Activated CD4-positive, alpha-beta T cell treated with anti-CD3 and anti-CD28 coated beads, Interleukin-2, amount 50 U/mL, for 16 hours (primary cell): Measurements from ENCODE around the gene OTUD7B.
A peak's percentile ranks its signal among the peaks of the same experiment; 100 is the strongest.
"Not testable (repeated sequence)": the region's sequence is repeated elsewhere in the genome, so short reads cannot be mapped to it uniquely, and the experiment has no call there.

Source experiments
- DNase-seq: peaks from one replicate; pipeline ENCODE4 v3.0.0-alpha.2; 2020

The OTUD7B gene

DNA sequence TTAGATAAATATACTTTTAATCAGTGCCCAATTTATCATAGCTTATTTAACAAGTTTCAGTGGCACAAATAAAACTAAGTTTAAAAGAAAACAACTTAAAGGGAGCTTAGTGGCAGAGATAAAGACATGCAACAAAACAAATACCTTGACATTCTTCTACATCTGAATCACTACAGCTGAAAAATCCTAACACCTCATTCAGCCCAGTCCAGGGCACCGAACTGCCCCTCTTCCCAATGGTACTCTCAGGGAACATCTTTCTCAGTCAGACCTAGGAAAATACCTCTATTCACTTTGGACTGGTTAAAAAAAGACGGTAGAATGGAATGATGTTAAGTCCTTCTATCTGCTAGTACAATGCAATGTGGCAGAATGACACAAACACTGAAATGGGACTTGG lies 8.3 kb downstream of the OTUD7B start:
- no peak for DNase-seq

DNA sequence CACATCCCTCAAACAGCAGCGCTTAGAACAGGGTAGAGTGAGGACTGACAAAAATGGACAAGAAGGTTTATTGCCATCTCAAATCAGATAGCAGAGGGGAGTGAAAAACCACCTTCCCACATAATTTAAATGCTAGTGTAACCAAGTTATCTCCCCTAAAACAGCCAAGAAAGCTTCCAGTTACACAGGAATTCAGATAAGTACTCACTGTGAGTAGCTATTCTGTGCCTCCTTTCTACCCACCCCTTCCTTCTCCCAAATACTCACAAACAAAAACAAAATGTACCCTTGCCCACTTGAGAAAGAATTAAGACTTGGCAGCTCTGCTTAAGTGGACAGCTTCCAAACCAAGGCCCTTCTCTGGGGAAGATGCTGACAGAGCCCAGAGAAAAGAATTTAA lies 9.1 kb downstream of the OTUD7B start:
- DNase-seq: no peak

DNA sequence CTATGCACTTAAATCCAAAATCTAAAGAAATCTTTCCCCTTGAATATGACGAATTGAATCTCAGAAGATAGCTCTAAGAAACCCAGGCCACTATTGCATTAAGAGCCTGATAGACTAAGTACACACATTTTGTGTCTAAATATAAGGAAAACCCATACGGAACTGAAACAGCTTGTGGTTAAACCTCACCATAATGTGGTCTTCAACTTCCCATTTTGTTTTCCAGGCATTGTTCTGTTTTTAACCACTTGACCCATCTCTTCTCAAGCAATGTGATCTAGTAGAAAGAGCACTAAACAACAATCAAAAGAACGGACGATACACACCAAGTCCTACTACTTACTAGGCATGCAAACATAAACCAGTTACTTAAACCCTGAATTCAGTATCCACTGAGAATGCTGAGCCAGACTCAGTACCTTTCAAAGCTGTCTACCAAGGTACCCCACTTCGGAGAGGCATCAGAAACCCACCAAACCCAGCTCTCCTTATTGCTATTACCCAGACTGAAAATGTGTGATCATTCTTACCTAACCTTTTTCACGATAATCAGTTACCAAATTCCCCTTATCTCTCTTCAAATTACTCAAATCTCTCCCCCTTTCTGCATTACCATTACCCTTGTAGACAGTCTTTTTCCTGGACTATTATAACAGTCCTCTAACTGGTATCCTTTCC lies 12.8 kb downstream of the OTUD7B start:
- peak; percentile 50 for DNase-seq

DNA sequence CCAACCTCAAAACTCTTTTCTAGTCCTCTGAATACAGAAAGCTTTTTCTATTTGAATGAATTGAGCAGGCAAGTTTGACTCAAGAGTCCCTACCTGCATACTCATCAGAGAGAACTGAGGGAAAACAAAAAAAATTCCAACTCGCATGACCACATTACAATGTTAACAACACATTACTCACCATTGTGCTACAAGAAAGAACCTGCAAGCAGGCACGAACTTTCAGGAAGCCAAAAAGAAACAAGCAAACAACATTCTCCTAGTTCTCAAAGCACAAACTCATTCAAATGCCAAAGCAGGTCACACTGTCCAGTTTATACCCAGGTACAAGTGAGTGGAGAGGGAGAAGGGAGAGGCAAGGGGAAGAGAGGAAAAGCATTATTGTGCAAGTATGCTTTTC lies 14.6 kb downstream of the OTUD7B start:
- peak; percentile 42 for DNase-seq

DNA sequence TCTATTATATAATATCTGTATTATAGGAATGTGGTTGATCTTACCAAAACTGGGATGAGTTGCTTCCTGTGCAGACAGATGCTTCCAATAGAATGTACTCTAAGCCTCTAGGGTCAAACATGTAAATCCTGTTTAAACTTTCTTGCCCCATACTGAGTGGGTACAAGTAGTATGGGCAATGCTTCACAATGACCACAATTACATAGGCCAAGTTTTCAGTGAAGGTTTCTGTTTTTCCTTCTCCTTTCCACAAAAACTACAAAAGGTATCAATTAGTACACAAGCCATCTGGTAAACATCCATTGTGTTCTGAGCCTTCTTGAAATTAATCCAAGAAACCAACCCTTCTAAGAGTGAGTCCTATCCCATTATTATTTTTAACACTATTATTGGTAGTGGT lies 16.8 kb downstream of the OTUD7B start:
- no peak for DNase-seq

DNA sequence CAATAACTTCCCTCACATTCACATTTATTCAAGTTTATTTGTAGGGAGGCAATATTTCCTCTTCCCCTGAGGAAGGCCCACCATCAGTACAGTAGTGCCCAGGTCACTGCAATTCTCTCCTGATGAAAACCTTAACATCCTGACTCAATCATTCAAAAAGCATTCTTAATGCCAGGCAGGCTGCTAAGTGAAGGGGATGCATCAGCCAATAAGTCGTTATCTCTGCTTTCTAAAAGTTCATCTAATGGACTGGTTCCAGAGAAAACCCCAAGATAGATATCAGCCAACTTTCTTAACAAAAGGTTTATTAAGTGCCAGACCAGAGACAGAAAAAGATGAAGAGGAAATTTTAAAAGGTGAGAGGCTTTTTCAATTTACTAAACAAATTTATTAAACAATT lies 17.3 kb downstream of the OTUD7B start:
- no peak for DNase-seq

DNA sequence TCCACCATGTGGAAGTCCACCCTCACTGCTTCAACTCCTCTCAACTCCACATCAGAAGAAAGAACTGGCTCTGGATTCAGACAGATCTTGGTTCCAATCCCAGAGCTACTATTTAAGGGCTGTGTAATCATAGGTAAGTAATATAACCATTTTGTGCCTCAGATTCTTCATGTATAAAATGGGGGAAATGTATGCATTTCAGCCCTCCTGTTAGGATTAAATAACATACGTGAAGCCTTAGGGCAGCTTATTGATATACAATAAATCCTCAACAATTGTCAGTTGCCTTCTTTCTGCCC lies 23.3 kb downstream of the OTUD7B start:
- no peak for DNase-seq

DNA sequence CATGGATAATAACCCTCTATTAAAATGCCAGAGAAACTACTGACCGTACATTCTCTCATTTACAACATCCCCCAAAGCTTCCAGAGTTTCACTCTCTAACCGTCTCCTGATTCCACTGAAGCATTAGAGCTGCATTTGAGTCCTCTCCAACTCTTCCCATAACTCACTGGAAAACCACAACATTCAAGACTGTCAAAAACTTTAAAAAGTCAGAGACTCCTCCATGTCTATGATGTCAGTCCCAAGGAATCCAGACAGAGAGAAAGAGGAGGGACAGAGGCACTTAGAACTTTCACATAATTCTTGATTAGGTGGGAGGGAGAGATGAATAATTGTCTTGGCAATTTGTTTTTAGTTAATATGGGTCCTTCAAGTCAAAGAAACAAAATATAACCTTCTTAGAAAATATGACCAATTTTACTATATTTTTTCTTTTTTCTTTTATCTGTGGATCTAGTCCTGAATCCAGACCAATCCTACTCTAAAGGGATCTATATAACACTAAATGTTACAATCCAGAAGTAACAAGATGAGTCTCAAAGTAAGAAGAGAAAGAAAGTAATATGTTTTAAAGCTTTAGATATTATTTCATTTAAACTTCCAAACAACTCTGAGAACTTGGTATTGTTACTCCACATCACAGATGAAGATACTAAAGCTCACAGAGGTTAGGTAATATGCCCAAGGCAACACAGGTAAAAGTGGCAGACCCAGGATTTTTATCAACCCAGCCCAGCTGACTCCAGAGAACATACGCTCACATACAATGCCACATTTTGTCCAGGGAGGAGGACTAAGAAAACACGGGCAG lies 23.8 kb downstream of the OTUD7B start:
- DNase-seq: no peak

DNA sequence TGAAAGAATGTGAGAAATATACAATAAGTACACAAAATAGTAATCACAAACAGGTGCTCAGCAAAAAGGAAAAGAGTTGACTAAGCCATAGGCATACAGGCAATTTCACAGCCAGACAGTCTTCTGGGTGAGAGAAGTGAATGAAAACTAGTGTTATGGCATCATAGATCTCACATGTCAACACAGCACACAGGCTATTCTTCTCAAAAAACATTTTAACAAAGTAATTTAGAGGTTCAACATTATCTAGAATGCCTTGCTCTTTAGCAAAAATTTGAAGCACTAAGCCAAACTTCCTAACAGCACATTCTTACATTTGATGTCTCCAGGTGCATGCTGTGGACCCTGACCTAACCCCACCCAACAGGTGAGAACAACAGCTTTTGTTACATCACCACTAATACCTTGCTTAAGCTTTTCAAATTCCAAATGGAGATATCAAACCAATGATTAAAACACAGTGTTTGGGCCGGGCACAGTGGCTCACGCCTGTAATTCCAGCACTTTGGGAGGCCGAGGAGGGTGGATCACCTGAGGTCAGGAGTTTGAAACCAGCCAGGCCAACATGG lies 30.5 kb downstream of the OTUD7B start:
- no peak for DNase-seq

DNA sequence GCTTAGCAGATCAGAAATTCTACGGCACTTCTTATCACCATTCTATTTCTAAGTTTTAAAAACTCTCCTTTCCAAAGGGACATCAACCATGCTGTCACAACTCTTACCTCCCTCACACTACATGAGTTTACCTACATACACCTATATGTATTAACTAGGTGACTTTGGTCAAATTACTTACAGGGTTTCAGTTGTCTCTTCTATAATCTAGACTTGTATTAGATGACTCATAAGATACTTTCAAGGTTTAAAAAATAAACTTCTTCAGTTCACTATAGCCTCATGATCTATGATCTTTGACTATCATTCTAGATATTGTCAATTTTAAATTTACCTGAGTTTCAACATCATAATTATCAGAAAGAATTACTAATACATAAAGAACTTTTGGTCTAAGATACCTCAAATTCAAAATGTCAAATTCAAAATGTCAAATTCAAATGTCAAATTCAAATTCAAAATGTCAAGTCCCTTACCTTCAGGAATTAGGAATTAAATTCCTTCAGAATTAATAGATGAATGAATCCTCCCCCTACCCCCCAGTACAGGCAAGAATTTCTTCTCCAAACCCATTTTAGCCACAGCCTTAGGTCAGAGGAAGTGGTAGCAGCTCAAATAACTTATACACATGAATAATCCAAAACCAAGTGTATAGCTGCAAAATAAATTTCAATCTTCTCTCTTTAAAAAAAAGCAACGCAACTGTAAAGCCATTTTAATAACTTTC lies 31.1 kb downstream of the OTUD7B start:
- no peak for DNase-seq

DNA sequence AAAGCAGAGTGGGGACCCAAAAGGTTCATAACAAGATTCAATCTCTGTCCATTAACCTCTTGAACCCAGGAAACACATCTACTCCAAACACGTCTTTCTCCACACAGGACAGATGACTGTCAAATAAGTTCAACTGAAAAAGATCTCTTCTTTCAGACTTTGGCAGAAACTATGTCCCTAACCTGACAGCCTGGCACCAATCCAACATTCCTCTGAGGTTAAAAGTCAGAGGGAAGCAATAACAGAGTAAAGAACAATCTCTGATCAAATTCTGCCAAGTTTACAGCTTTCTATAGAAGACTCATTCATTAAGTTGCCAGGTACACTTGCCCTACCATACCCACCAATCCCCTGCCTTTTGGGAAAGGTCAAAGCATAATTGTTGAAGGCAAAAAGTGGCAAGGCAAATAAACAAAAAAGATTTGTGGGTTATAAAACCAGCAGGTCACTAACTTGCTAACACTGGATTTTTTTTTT lies 31.9 kb downstream of the OTUD7B start:
- DNase-seq: no peak

DNA sequence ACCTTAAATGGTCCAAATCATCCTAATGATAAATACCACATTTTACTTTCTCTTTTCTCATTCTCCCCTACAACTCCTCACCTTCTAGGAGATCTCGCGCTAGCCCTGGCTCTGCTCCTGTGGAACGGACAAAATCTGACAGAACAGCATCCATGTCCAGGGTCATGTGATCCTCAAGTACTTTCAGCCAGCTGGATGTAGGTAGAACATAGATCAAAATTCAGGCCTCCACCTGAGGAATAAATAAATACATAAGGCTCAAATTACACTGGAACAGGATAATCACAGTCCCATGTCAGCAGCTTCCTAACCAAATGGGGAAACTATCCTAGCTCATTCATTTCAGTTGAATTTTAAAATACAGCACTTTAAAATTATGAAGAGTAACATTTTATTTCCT lies 33.2 kb downstream of the OTUD7B start:
- DNase-seq: no peak

DNA sequence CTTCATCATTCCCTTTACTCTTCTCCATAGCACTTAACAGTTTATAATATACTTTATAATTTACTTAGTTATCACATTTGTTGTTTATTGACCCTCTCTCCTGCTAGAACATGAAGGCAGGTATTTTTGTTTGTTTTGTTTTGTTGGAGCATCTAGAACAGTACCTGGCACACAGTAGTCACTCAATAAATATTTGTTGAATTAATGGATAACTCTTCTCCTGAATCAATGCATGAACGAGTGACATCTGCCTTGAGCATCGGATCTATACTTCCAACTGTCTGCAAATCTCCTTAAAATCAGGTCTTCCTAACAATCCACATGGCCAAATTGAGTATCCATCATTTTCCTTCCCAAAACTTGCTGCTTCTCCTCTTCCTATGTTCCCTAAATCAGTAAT lies 38.0 kb downstream of the OTUD7B start:
- no peak for DNase-seq

DNA sequence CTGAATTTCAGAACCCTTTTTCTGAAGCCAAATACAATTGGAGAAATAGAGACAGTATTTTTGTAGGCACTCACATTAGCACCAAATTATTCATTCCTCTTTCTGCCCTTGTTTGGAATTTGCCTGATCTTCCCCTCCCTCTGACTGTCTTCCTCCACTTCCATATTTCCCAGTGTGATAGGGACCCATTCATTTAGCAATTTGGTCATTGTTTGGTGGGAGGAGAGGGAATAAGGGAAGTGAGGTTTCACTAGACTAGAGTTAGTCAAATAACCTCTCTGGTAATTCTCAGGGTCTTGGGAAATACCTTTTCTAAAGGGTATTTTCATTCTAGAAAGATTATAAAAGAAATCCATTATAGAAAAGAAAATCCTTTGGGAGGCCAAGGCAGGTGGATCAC lies 42.9 kb downstream of the OTUD7B start:
- no peak for DNase-seq

DNA sequence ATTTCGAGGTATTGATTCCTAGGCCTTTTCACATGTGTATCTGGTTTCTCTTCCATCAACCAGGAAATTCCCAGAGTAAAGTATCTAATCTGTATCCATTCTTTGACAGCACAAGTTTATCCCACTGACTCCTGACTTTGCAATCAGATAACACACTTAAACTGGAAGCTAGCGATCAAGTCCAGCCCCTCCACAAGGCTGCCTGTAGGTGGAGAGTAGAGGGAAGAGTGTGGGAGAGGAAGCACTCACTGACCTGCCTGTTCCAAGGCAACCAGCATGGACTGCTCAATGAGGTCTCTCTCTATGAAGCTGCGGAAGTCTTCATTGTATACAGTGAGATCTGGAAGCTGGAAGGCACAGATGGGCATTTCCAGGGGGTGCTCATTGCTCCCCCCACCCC lies 43.5 kb downstream of the OTUD7B start:
- no peak for DNase-seq

DNA sequence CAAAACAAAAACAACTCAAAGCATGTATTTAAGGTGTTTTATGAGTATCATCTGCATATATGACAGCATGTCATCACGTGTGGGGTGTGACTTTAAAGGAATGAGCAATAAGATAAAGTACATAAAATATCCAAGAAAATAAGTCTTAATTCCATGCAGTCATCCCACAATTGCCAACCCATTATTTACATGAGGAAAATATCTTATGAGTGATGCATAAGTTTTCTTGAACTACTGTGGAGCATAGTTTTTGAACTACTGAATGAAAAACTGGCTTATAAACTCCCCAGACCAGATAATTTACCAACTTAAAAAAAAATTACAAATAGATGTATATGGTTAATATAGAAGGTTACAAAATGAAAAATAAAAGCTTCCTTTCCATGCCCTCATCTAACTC lies 44.1 kb downstream of the OTUD7B start:
- no peak for DNase-seq

DNA sequence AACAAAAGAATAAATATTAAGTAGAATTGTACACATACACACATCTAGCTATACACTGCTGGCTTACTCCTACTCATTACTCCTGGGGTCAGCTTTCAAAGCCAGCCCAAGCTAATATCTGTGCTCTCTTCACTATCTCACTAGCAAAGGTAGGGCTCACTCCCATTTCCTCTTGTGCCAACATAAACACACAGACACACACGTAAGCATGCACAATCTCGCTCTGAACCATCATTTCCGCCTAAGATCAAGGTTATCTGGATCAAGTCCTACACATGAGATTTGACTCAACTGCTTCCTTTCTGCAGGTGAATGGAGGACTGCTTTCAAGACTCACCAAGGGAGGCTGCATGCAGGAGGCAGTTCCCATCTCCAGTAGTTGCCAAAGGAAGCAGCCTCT lies 45.1 kb downstream of the OTUD7B start:
- DNase-seq: peak; percentile 14

DNA sequence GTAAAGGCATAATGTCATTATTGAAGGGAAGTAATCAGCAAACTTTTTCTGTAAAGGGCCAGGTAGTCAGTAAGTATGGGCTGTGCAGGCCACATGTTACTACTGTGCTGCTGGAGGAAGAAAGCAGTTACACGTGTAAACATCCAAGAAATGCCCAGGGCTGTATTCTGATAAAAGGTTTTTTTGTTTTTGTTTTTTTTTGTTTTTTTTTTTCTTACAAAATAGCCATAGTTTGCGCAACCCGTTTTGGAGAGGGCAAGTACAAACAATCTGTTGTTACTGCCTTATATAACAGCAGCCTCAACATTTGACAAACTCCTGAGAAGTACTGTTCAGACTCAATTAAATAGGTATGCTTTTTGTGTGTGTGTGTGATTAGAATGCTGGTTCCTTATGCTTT lies 47.2 kb downstream of the OTUD7B start:
- DNase-seq: no peak

DNA sequence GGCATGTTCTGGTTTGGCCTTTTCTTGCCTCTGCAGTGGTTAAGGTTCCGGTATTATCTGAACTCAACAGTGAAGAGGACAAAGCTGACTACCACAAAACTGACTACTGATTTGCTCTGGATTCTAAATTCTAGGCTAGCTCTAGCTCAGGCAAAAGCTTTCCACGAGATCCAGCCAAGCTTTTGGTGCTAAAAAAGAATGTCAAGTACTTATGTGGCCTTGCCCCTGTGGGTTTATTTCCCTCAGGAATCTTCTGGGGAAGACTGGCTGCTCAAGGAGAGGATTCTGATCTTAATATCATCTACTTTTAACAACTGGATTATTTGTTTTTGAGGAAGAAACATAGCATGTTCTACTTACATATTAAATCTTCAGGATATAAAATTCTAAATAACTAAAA lies 47.8 kb downstream of the OTUD7B start:
- no peak for DNase-seq

DNA sequence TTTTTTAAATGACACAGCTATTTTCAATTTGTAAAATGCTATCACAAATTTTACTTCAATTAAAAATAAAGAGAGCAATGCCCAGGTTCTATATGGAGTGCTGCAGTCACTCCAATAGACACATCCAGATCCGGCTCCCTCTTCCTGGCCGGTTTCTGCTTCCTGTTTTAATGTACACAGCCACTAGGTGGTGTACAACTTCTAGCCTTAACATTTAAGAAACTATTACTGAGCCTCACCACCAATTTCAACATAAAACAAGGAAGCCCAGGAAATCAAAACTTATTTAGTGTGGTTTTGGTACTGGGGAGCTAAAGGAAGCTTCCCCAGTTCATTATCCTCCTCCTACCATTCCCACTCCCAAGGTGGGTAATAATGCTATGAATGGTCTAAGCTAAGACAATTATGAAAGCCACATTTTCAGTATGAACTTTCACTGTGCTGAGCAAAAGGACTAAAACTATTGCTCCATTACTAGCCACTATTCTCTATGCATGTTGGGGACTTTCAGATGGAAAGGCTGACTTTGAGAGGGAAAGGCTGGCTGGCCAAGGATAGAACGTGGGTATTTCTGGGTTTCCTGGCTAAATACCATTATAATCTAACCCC lies 48.4 kb downstream of the OTUD7B start:
- peak; percentile 68 for DNase-seq

DNA sequence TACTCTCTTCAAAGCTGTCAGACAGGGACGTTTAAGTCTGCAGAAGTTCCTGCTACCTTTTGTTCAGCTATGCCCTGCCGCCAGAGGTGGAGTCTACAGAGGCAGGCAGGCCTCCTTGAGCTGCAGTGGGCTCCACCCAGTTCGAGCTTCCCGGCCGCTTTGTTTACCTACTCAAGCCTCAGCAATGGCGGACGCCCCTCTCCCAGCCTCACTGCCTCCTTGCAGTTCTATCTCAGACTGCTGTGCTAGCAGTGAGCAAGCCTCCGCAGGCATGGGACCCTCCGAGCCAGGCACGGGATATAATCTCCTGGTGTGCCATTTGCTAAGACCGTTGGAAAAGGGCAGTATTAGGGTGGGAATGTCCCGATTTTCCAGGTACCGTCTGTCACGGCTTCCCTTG lies 53.0 kb downstream of the OTUD7B start:
- DNase-seq: not testable (repeated sequence)

DNA sequence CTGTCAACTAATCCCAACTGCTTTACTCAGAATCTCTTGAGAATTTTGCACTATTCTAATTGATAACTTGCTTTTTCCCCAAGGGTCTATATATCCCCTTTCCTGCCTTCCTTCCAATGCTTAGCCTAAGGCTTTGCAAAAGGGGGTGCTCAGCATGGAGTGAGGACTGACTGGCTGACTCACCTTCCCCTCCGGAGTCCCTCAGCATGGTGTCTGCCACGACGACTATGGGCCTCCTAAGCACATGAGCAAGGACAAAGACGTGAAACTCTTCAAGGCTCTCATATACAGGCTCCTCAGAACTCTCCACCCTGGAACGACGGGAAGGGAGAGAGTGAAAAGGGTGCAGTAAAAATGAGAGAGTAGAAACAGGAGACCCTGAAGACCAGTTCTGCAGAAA lies 60.6 kb downstream of the OTUD7B start:
- DNase-seq: no peak

DNA sequence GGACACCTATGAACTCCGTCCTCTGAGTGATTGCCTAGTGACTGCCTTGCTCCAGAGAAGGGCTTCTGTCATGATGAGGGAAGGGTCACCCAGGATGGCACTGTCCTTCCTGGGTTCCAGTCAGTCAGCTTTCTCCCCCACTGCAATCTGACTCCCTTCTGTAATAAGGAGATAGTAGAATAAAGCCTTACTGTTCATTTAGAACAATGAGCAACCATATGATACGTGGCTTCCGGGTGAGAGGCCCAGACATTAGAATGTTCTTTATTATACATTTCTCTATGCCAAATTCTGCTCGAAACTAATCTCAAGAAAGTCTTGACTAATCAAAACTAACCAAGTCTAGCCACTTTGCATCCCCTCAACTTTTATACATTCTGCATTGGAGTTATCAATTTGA lies 65.3 kb downstream of the OTUD7B start:
- DNase-seq: no peak
